ENCODE results near the gene HCFC2. TPM values are rescaled to one million over a fixed set of nuclear protein-coding genes. Genes with fewer than 3 reads are reported as not detected.
A peak's percentile ranks its signal among the peaks of the same experiment; 100 is the strongest.
"Not testable (repeated sequence)": the region's sequence is repeated elsewhere in the genome, so short reads cannot be mapped to it uniquely, and the experiment has no call there.

Gene HCFC2
- 6.7 and 7.1 TPM in 2 replicates for total RNA-seq (2014; rRNA removed; shearing (Covaris generic))

DNA sequence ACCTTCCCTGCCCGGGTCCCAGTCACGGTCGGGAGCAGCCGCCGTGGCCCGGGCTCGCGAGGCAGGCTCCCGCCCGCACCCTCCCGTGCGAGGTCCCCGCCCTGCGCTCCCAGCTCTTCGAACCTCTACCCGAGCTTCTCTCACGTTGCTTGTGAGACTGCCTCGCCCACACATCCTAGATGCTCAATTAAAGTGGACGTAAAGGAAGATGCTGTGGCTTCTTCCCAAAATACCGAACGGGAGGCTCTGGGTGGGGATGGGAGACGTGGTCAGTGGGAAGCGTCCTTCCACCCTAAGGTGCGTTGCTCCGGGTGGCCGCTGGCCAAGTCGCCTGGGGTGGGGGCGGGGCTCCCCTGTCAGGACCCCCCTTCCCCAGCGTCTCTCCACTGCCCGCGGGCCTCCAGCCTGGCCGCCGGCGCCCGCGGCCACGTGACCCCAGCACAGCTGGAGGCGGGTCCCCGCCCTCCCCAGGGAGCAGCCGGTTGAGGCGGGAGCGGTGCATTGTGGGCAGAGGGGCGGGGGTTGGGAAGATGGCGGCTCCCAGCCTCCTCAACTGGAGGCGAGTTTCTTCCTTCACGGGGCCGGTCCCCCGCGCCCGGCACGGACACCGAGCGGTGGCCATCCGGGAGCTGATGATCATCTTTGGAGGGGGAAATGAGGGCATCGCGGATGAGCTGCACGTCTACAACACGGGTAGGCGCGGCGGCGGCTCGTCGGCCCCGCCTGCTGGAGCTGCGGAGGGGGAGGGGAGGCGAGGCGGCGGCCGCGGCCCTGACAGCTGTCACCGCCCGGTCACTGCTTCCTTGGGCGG, at the start of gene HCFC2:
Gene HCFC2, plus strand, starts transcription at position 501 of the 811 bp plus-strand sequence. Its CDS starts 30 bp downstream, at position 531.
- peak; percentile 75 for DNase-seq (ENCODE audit: low spot score)

DNA sequence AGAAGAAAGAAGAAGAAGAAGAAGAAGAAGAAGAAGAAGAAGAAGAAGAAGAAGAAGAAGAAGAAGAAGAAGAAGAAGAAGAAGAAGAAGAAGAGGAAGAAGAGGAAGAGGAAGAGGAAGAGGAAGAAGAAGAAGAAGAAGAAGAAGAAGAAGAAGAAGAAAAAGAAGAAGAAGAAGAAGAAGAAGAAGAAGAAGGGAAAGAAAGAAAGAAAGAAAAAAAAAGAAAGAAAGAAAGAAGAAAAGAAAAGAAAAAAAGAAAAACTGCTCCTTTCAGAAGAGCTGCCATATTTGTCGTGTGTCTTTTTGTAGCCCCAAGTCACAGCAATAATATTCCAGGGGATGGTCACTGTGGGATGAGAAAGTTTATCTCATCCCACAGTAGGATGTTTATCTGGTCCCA, 42.5 kb upstream of the HCFC2 start:
- not testable (repeated sequence) for DNase-seq (ENCODE audit: low spot score)

DNA sequence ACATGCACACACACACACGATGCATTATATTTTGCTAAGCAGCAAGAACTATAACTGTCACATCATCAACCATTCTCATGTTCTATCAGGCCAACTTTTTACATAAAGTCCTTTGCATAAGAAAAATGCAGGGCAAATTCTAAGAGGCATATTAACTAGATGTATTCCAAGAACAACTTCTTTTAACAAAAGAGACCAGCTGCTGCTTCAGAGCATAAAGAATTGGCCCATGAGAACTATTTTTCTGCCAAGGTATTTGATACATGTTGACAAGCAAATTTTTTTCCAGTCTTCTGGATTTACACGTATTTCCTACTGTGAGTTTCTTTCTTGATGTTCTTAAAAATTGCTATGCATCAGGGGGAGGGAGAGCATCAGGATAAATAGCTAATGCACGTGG, 41.5 kb upstream of the HCFC2 start:
- no peak for DNase-seq (ENCODE audit: low spot score)

DNA sequence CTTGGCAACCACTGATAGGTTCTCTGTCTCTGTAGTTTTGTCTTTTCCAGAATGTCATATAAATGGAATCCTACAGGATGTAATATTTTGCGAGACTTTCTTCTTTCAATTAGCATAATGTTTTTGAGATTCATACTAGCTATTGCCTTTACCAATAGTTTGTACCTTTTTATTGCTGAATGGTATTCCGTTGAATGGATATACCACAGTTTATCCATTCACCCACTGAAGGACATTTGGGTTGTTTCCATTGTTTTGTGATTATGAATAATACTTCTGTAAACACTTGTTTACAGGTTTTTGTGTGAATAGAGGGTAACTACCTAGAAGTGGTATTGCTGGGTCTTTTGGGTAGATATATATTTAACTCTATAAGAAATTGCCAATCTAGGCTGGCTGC, 40.6 kb upstream of the HCFC2 start:
- DNase-seq (ENCODE audit: low spot score), result no peak

DNA sequence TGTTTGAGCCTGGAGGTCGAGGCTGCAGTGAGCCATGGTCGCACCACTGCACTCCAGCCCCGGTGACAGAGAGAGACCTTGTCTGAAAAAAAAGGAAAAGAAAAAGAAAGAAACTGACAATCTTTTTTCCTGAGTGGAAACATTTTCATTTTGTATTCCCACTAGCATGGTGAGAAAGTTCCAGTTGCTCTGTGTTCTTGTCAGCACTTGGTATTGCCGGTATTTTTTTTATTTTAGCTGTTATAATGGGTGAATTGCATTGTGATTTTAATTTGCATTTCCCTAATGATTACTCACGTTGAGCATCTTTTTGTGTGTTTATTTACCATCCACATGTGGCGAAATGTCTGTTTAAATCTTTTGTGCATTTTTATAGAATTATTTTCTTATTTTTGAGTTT, 40.0 kb upstream of the HCFC2 start:
- no peak for DNase-seq (ENCODE audit: low spot score)

DNA sequence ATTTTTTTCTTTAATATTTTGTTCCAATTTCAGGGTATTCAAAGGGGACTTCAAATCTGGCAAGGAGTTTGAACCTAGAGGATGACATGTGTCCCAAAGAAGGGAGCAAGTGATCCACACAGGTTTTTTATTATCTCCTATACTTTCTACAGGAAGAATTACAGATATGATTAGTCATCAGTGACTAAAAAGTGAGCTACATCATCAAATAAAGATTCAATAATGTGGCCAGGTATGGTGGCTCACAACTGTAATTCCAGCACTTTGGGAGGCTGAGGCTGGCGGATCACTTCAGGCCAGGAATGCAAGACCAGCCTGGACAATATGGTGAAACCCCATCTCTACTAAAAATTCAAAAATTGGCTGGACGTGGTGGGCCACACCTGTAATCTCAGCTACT, 38.6 kb upstream of the HCFC2 start:
- no peak for DNase-seq (ENCODE audit: low spot score)

DNA sequence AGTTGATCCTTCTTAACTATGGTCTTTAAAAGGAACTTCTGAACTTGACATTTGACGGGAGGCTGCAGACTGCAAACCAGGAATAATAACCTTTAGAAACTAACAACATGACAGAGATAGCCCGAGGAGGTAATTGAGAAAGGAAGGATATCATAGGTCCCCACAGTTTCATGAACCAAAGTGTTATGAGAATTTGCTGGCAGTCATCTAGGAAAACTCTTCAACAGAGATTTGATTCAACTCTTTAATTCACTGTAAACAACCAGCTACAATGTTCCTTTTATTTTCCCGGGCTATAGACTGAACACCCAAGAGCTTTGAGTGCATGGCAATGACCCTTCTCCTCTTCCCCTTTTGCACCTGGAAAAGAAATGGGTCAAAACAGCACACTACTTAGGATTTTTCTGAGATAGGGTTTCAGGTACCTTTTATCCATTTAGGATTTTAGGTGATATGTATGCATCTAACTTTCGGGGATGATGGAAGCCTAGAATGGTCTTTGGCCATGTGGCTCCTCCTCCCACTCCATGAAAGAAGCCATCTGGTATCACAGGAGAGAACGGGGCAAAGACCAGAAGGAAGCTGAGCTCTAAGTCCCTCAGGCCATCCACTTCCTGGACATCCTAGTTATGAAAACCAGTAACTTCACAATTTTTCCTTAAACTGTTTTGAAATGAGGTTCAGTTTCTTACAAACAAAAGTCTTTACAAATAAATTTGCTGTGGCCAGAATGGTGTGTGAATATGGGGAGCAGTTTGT, 37.3 kb upstream of the HCFC2 start:
- DNase-seq (ENCODE audit: low spot score), result no peak

DNA sequence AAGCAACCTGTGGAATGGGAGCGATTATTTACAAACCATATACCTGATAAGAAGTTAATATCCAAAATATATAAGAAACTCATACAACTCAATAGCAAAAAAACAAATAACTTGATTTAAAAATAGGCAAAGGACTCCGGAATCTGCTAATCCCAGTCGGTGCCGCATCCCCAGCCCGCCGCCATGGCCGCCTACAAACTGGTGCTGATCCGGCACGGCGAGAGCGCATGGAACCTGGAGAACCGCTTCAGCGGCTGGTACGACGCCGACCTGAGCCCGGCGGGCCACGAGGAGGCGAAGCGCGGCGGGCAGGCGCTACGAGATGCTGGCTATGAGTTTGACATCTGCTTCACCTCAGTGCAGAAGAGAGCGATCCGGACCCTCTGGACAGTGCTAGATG, 33.7 kb upstream of the HCFC2 start:
- DNase-seq (ENCODE audit: low spot score), result not testable (repeated sequence)

DNA sequence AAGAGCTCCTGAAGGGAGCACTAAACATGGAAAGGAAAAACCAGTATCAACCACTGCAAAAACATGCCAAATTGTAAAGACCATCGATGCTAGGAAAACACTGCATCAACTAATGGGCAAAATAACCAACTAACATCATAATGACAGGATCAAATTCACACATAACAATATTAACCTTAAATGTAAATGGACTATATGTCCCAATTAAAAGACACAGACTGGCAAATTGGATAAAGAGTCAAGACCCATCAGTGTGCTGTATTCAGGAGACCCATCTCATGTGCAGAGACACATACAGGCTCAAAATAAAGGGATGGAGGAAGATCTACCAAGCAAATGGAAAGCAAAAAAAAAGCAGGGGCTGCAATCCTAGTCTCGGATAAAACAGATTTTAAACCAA, 28.2 kb upstream of the HCFC2 start:
- DNase-seq (ENCODE audit: low spot score), result not testable (repeated sequence)

DNA sequence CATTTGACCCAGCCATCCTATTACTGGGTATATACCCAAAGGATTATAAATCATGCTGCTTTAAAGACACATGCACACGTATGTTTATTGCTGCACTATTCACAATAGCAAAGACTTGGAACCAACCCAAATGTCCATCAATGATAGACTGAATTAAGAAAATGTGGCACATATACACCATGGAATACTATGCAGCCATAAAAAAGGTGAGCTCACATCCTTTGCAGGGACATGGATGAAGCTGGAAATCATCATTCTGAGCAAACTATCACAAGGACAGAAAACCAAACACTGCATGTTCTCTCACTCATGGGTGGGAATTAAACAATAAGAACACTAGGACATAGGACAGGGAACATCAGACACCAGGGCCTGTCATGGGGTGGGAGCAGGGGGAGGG, 24.6 kb upstream of the HCFC2 start:
- not testable (repeated sequence) for DNase-seq (ENCODE audit: low spot score)

DNA sequence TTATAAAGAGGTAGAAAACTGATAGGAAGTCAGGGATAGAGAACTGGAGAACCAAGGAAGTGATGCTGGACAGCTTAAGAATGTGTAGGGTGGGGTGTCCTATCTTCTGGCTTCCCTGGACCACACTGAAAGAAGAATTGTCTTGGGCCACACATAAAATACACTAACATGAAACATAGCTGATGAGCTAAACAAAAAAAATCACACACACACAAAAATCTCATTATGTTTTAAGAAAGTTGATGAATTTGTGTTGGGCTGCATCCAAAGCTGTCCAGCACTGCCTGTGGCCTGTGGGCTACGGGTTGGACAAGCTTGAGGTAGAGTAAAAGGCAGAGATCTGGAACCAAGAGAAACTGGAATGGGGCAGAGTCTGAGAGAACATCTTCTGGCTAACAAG, 21.8 kb upstream of the HCFC2 start:
- DNase-seq (ENCODE audit: low spot score), result no peak

DNA sequence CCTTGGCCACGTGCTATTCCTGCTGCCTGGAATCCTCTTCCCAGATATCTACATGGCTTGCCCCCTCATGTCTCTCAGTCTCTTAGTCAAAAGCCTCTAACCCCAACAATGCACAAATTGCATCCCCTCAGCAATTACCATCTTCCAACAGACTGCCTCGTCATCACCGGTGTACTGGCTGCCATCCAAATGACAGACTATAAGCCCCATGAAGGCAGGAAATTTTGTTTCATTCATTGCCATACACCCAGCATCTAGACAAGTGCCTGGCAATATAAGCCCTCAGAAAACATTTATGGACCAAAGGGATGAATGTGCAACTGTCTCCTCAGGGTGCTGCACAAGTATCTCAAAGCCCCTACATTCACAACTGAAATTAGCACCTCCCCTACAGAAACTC, 20.2 kb upstream of the HCFC2 start:
- no peak for DNase-seq (ENCODE audit: low spot score)

DNA sequence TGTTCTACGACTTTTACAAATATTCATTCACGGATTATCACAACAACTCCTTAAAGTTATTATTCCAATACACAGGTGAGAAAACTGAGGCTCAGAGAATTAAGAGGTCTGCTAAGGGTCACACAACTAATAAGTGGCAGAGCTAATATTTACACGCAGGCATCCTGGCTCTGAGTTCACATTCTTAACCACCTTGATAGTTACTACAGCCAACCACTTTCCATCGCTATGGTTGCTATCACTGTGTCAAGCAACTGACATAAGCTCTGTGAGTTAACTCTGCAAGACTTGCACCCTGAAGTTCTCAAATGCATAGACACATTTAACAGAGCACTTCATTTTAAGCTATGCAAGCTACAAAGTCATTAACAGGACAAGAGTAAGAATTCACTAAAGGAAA, 18.0 kb upstream of the HCFC2 start:
- no peak for DNase-seq (ENCODE audit: low spot score)

DNA sequence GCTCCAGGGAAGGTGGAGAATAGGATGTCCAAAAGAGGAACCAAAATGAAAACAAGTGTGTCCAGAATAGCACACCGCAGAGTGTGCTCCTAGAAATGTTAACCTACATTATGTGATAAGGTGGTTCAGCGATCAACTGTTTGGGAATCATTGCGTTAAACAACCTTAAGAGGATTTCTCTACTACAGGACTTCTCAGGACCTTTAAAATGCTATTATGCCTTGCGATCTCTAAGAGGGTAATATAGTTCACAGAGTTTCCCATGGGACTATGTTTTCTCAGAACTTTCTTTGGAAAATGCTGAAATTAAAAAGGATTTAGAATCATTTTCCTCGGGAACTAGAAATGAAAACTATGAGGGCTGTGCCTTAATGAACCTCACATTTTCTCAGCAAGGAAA, 16.2 kb upstream of the HCFC2 start:
- no peak for DNase-seq (ENCODE audit: low spot score)

DNA sequence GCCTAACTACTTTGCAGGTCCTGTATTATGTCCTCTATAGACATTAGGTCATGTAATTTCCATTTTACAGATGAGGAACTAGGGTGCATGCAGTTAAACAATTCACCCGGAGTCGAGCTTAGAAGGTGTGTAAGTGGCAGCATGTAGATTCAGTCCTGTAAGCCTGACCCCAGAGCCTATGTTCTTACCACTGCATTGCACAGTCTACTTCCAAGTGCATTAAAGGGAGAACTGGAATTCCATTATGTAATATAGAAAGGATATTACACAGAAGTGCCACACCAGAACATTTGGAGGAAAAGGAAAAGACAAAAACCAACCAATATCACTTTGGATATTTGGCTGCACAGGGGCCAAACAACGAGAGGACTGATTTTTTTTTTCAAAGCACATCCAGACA, 15.5 kb upstream of the HCFC2 start:
- no peak for DNase-seq (ENCODE audit: low spot score)

DNA sequence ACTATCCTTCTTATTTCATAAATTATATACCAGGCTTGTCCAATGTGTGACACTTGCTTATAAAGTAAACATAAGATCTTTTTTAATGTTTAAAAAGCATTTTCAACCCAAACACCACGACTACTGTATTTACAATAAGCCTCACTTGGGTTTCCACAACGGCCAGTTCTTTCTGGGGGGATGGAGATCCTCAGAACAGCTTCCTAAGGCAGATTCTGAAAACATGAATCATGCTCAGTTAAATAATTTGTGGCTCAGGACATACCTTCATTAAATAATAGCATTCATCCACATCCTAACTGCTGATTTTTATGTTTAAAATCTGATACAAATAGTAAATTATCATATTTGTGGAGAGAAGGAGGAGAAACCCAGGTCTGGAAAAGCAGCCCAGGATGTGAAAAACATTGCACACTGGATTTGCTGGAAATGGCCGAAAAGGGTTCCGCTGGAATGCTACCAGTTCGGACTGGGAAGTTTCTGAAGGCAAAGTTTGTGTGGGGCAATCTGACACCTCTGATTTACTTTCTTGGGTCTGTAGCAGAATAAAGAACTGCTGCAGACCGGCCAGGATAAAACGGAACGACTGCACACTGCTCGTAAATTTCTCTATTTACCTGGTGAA, 14.9 kb upstream of the HCFC2 start:
- no peak for DNase-seq (ENCODE audit: low spot score)

DNA sequence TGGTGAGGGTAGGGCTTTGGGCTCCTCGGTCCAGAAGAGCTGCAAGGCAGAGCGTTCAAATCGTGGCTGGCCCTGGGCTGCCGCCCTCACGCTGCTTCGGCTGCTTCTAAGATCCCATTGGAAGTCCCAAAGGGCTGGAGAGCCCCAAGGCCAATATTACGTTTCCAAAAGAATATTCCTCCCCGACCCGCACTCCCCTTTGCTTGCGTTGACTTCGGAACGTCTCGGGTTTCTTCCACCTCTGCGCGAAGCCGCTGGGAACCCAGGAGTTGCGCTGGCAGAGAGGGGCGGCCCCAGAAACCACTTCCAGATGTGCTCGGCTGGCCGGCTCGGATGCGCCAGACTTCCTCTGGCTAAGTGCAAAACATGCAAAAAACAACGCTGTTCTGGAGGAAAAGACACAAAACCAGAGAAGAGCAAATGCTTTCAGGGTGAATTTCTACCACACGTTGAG, 14.4 kb upstream of the HCFC2 start, which contains the start of gene GLT8D2:
Gene GLT8D2, minus strand, starts transcription at position 285 of the 454 bp plus-strand sequence. CDS start 30,539 bp downstream, outside the sequence.
- peak; percentile 69 for DNase-seq (ENCODE audit: low spot score)

DNA sequence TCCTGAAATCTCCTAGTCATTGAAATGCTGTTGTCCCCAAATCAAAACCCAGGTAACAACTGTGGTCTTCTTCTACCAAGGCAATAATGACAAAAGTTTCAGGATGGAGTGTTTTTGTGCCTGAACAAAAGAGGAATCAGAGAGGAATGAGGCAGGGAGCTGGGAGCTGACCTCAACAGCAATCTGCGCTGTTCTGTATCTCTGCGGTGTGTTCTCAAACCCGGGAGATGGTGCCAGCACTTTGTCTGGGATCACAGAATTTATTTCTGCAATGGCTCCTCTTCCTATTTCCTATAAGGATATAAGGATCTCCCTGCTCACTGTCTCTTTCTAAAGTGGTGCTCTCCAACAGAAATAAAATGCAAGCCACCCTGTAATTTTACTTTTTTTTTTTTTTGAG, 13.9 kb upstream of the HCFC2 start:
- no peak for DNase-seq (ENCODE audit: low spot score)

DNA sequence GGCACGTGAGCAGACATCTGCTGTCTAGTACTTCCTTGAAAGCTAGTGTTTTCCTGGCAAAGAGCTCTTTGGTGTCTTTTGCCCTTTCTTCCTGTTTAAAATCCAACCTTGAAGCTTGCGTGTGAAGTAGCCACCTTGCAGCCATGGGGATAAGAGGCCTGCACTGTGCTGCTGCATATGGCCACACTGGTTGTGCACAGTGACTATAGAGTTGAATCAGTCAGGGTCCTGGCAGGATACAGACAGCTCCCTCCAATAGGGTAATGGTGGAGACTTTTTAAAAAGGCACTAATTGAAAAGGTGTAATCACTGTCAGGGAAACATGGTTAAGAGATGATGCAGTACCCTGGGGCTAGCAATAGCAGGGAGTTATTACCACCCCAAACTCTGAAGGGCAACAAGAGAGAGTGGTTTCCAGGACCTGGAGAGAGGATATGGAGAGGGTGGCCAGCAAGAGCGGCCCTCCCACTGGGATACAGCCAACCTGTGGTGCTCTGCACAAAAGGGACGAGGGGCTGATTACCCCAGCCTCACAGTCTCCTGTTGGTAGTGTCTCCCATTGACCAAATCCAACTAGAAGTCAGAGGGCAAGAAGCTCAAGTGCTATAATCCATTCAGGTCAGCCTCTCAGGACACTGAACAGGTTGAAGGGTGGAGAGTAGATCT, 9.5 kb upstream of the HCFC2 start:
- DNase-seq (ENCODE audit: low spot score), result no peak

DNA sequence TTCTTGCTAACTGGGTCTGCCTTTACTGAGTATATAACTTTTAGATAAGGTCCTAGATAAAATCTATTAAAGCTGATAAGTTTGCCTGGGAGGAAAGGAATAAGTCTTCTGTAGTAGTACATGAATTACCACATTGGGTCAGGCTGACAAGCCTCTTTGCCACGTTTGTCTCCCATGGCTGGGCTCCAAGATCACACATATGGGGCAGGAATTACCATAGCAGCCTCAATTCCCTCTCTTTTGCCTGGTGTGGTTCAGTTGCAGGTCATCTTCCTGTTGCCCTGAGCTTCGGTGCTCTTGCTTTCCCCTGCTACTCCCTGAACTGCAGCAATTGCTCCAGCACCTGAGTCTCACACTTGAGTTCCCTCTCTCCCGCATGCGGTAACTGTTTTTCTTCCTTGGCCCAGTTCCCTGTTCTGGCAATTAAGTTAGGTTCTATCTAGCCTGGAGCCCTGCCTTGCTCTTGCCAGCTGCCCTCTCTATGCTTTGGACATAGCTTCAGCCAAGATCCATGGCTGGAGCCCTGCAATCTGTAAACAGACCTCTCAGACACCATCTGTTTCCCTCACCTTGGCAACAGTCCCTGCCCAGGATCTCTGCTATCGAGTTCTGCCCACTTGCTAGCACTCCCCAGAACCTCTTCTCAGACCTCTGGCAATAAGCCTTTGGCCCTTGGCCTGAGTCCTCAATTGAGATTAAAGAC, 8.5 kb upstream of the HCFC2 start:
- DNase-seq (ENCODE audit: low spot score), result peak; percentile 75

DNA sequence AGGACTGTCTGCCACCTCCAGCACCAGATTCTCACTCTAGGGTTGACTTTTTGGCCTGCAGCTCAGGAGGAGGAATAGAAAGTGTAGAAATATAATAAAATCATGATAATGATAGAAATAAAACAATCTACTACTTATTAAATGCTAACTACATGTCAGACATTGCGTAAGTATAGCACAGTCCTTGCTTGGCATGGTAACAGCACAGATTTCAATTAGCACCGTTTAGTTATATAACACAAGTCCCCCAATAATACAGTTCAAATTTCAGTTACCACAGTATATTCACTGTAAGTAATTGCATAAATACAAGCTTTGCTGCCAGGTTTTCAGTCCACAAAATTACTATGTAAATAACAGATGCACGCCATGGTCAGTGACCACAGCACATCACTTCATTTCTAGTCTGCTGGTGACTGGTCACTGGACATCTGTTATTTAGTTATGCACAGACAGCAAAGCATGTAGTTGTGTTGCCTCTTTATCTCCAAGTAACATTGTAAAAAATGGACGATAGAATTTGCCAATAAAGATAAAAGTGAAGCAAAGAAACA, 7.8 kb upstream of the HCFC2 start:
- peak; percentile 39 for DNase-seq (ENCODE audit: low spot score)

Measured in H4 (cell line).